ENCODE data around the gene PIK3R6.

Gene PIK3R6

DNA sequence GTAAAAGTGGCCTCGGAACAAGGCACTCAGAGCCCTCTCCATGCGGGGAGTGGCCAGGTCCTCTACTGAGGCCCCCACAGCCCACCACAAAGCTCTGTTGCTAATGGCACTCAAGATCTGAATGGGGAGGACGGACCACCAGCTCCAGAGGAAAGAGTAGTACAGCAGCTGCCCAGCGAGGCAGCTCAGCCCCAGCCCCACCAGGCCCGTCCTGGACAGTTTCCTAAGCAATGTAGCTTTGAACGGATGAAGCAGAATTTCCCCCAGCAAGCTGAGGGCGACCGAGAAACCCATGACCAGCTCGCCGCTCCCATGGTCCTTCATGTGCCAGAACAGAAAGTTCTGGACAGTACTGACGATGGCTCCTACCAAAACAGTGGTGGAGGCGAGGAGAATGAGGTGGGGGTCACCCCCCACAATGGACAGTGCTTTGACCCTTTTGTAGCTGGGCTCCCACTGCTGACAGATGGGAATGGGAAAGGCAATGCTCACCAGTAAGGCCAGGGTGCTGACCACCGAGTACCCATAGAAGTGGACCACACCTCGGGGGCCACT is 69.8 kb downstream of the PIK3R6 start:
- DNase-seq (no peak), ATAC-seq (no peak)

DNA sequence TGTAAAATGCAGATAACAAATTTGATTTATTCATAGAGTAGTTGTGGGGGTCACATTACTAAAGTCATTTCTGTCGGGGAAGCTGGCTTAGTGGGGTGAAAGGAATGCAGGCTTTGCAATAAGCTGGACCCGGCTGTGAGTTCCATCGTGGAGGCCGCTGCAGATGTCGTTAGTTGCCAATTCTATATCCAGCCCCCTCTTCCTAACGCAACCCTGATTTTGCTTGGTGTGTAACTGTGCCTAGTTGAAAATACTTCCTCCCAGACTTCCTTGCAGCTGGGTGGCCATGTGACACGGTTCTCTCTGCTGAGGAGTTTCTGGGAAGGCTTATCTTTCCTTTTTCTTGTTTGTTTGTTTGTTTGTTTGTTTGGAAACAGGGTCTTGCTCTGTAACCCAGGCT is 72.8 kb downstream of the PIK3R6 start:
- DNase-seq, result no peak
- ATAC-seq, result no peak

DNA sequence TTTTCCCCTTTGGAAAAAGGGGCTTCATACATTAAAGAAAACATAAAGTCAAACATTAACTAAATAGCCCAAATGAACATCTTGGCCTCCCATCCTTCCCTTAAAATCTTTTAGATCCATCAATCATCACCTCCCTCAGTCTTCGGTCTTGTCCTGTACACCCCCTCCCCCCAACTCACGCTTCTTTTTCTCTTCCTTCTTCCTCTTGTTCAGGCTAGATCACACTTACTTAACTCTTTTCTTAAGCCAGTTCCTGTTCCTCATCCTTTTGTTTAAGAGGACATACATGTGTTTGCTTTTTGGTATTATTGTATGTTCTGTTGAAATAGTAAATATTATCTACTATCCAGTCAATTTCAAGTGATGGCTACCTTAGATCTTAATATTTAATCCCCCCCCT is 73.8 kb downstream of the PIK3R6 start:
- ATAC-seq, result no peak
- no peak for DNase-seq

DNA sequence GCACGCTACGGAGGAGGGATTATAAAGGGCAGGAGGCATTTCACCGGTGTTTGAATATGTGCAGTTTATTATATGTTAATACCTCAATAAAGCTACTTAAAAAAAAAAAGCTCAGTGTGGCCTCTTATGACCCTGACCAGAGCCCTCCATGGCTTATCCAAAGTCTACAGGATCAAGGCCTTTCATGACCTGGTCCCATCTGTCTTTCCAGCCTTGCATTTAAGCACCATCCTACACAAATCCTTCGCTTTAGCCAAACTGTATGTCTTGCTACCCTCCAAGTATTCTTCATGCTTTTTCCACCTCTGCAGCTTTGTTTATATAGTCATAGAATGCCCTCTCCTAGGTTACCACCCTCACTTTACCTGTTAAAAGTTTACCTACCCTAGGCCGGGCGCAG is 74.8 kb downstream of the PIK3R6 start:
- DNase-seq, result no peak
- no peak for ATAC-seq

DNA sequence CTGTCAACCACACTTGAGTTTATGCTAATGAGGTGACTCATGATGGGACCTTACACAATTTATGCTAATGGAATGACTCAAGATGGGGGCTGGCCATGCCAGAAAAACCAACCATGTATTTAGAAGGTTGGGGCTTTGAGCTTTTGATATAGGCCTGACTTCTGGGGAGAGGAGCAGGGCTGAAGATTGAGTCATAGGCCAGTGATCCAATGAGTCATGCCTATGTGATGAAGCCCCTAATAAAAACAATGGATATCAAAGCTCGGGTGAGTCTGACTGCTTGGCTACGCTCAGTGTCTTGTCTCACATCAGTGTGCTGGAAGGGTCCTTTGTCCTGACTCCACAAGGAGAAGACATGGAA is 75.6 kb downstream of the PIK3R6 start:
- ATAC-seq (peak; percentile 77), DNase-seq (no peak)

DNA sequence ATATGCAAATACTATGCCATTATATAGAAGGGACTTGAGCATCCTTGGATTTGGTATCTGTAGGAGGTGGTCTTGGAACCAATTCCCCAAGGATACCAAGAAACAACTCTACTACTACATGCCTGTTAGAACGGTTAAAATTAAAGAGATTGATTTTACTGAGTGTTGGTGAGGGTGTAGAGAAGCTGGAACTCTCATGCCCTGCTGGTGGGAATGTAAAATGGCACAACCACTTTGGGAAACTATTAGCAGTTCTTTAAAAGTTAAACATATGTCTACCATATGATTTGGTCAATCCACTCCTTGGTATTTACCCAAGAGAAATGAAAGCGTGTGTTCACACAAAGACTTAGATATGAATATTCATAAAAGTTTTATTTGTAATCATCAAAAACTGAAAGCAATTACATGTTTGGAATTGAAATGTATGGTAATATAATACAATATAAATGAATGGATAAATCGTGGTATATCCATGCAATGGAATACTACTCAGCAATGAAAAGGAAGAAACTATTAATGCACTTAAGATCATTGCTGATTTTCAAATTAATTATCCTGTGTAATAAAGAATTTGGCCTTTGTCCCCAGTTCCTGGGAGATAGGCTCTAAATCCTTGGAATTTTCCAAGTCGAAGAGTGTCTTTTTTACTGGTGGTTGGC is 76.1 kb downstream of the PIK3R6 start:
- DNase-seq (no peak), ATAC-seq (no peak)

DNA sequence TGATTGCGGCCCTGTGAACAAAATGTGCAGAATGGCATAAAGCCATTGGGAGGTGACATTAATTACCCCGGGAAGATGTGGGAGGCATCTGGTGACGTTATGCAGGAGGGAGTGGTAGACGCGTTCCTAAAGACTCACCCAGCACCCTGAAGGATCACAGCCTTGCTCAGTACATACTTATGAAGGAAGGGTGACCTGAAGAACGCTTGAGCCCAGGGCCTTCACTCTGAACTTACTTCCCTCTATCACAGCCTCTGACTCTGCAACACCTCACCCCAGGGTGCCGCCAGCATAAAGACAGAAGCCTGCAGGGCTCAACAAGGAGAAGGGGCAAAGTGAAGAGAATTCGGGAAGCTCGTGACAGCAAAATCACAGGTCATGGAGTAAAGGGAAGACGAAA is 77.7 kb downstream of the PIK3R6 start:
- ATAC-seq (no peak), DNase-seq (no peak)

DNA sequence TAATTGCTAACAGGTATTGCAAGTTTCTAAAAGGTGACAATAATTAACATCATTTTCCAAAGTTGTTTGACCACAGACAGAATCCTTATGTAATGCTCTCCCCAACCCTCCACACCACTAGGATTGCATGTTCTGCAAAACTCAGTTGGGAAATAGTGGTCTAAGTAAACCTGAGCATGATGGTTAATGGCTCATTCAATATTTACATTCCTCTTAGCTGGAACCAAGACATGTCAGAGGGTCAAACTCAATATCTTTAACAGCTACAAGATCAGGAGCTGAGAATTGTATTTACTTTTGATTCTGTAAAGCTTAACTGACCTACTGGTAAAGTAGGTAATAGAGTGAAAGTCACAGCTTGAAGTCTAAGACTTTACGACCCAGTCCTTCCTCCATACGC is 78.5 kb downstream of the PIK3R6 start:
- ATAC-seq, result no peak
- DNase-seq, result no peak

DNA sequence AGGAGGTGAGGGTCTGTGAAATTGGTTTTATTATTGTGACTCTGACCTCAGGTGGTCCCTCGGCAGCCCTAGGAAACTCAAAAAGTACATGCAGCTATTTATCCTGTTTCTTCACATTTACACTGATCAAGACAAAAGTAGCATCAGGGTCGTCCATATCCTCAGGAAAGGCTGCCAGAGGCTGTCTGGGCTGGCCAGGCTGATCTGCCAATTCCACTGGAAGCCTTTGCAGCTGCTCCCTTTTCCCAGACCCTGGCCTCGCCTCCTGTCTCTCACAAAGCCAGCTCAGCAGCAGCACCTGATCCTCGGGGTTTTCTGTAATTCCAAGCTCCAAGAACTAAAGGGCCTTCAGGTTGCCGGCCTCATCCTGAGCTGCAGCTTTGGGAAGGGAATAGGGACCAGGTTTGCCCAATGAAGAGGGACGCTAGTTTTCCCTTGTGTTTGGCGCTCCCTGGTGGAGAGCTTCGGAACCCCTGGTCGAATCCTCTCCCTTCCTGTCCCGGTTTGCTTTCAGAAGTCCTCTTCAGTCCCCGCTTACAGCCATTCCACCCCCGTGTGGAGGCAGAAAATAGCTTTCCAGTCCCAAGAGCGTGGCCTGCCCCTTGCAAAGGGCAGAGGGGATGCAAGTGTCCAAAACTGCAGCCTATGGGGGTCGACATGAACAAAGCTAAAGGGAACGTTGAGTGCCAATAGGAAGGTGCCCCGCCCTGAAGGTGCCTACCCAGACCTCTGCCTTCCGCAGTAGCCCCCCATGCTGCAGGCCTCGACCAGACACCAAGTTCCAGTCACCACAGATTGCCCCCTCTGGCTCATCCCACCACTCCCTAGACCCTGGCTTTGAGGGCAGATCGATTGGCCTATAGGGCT is 81.7 kb downstream of the PIK3R6 start:
- ATAC-seq, result no peak
- peak; percentile 81 for DNase-seq

DNA sequence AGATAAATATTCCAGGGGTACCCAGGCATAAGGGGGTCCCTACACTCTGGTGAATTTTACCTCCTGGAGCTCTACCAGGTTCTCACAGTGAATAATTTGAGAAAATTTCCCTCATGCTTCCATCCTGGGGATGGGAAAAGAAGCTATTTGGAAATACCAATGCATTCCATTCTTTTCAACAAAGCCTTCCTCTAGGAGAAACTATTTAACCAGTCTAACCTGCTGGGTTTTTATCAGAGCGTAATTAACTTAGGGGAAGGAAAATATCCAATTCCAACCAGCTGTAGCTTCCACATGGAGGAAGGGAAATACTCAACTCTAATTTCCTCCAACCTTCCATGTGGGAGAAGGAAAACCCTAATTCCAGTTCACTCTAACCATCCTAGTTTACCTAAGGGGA is 85.3 kb downstream of the PIK3R6 start:
- ATAC-seq (no peak), DNase-seq (no peak)

DNA sequence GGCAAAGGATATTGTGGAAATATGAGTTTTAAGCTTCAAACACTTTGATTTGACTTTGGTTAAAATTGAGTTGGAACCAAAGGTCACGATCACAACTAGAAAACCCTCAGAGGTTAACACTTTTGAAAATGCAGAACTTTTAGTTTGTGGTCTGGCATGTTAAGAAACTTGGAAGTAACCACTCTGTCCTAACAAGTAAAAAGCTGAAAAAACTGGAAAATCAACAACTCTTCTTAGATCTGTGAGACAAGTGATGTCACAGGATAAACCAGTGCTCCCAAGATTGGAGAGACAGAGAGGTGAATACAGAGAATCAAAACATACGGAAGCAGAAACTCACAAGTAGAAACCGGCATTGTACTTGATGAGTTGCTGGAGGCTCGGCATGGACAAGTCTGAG is 85.7 kb downstream of the PIK3R6 start:
- DNase-seq, result no peak
- ATAC-seq, result no peak

DNA sequence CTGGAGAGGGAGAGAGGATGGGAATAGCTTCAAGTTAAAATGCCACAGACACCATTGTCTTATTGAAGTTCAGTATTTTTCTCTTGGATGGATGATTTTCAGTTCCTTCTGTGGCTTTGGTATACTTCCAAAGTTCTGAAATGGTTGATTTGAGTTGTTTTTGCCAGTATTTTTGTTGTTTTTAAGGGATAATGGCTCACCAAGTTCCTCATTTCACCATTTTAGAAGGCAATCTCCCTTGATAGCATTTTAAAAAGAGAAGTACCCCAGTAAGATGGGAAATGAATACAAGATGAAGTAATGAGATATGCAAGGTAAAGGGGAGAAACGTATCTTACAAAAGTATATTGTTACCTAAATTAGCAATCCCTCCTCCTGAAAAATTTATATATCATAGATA is 90.6 kb downstream of the PIK3R6 start:
- ATAC-seq (no peak), DNase-seq (no peak)

DNA sequence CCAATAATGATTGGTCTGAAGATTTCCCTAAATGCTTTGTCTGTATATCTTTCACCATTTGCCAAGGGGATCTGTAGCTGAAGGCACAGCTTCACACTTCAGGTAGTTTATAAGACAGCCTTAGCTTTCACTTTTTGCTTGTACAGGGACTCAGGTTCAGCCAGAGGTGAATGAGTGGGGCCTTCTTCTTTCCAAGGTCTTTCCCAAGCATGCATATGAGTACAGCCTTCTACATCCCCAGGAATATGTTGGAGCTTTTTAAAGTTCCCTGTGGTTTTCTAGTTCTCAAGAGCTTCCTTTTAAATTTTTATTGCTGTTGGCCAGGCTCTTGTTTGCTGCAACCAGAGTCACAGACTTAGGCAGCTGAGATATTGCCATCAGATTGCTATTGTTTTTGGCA is 91.2 kb downstream of the PIK3R6 start:
- DNase-seq (no peak), ATAC-seq (no peak)

DNA sequence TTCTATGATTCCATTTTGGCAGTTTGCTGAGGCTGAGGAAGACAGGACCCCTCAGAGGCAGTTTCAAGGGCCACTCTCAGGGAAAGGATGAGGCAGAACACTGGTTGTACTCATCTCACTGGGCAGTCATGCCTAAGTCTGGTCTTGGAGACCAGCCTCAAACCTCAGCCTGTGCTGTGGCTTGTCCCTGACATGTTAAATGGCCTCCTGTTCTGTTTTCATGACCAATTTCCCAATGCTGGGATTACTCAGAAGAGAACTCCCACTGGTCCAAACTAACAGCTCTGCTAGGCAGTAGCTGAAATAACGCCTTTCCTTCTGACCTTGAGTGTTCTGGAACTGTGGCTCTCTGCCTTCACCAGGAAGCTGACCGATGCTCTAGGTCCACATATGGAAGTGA is 100.7 kb downstream of the PIK3R6 start:
- no peak for ATAC-seq
- no peak for DNase-seq

DNA sequence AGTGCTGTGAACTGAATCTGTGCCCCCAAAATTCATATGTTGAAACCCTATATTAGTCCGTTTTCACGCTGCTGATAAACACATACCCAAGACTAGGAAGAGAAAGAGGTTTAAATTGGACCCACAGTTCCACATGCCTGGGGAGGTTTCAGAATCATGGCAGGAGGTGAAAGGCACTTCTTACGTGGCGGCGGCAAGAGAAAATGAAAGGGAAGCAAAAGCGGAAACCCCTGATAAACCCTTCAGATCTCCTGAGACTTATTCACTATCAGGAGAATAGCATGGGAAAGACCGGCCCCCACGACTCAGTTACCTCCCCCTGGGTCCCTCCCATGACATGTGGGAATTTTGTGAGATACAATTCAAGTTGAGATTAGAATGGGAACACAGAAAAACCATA is 105.5 kb downstream of the PIK3R6 start:
- ATAC-seq, result no peak
- no peak for DNase-seq

DNA sequence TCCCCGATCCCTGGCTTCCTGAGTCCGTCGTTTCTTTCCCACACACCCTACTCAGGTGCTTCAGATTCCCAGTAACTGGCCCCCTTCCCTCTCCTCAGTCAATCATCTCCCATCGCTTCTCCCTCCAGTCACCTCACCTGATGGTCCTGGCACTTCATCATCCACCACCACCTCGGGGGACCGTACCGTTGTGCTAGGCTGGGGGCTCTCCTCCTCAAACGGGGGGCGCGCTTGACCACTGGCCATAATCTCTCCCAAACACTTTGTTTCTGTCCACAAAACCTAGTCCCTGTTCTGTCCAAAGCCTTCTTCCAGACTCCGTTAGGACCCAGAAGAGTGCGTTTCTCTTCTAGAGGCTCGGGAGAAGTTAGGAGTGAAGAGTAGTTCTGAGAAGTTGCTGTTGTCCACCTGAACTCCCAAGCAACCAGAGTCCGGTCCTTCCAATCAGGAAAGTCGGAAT is 109.3 kb downstream of the PIK3R6 start, which contains the start of gene SPDYE4:
TSS of gene SPDYE4 (minus strand) at position 410 of the 460 bp plus-strand sequence. CDS start at position 246, 164 bp downstream.
- ATAC-seq (no peak), DNase-seq (no peak)

DNA sequence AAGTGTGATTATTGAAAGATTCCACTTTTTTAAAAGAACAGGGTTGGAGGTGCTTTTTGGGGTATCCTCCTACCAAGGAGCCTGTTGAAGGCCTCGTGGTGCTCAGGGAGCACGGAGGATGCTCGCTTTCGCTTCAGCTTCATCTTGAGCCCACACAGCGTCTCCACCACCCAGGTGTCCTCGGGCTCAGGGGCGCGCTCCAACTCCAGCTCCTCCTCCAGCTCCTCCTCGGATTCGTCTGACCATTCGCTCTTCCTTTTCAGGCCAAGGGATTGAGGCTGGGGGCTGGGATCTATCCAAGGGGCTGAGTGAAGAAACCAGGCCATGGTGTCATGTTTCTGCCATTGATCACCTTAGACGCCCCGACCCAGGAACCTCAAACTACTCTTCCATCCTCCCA is 110.3 kb downstream of the PIK3R6 start:
- ATAC-seq, result no peak
- DNase-seq, result no peak

DNA sequence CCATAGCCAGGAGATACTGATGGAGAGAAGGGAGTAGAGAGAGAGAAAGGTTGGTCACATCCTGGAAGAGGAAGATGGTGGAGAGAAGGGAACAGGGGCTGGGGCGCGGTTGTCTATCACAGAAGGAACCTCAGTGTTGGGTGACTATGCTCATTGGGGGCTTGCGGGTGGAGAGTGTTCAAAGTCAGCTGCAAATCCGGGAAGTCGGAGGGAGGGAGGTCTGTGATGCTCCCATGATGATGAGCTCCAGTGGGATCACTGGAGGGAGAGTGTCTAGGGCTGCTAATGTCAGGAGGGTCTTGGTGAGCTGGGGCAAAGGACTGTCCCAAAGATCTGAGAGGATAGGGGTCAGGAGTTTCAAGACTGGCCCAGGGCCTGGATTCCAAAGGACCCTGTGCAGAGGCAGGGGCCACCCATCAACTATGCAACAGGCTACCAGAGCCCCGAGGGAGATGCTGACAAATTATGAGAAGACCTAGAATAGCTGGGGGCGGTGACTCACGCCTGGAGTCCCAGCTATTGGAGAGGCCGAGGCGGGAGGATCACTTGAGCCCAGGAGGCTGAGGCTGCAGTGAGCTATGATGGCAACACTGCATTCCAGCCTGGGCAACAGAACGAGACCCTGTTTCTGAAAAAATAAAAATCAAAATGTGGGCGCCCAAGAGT is 111.8 kb downstream of the PIK3R6 start:
- no peak for ATAC-seq
- no peak for DNase-seq

DNA sequence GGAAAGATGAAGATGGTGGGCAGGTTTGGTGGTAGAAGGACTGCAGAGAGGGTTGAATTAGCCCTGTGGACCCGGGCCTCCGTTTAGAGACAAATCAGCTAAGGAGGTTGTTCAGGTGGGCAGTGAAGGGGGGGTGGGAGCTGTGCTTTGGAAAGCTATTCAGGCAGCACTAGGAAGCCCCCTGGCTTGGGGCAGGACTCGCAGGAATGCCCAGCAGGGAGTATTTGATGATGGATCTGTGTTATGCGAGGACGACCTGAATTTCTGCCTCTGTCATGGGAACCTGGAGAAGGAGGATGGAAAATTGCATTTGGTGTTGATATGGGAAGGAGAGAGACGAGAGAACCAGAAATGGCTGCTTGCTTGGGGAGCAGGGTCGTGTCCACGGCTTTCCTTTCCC is 112.6 kb downstream of the PIK3R6 start:
- ATAC-seq (no peak), DNase-seq (no peak)

DNA sequence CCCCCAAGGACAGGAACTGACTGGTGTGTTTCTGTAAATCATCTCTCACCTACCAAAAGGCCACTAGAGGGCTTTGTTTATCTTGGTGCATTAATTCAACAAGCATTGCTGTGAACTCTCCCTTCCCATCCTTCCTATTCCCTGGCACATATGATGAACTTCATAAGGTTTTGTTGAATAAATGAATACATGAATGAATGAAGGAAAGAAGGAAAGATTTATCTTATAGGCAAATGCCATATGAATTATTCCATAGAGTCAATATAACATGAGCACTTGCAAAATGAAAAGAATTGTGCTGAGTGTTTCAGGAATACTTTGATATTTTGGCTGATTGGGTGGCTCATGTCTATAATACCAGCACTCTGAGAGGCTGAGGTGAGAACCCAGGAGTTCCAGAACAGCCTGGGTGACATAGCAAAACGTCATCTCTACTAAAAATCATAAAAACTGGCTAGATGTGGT is 113.5 kb downstream of the PIK3R6 start:
- DNase-seq, result no peak
- no peak for ATAC-seq

DNA sequence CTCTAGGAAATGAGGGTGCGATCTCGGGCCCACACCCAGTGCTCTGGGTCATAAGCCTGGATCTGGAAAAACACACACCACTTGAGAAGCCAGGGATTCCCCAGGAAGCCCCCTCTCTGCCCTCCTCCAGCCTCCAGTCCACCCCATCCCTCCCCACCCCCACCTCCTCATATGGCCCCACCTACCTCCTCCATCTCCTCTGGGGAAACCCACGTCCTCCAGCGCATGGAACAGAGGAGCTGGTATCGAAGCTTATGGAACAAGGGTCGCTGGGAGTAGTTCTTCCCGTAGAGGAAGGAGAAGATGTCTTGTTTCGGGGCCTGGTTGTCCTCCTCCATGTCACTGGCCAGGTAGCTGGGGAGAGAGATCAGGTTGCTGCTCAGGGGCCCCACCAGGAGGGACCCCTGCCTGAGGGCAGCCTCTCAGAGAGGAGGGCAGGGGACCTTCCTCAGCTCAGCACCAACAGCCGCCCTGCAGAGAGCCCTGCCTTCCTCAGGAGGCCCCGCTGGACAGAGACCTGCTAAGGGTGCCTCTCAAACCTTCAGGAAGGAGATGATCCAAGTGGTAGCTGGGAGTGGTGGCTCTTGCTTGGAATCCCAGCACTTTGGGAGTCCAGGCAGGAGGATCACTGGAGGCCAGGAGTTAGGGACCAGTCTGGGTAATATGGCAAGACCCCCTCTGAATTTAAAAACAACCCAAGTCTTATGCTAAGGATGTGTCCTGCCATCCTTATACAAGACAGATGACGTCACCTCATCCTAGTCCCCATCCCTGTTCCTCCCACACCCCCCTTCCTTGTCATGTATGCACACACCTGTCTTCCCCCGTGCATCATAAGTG is 114.1 kb downstream of the PIK3R6 start:
- no peak for DNase-seq
- ATAC-seq, result no peak

All from stimulated activated naive CD8-positive, alpha-beta T cell treated with anti-CD3 and anti-CD28 coated beads, Interleukin-15, Interleukin-2, amounts not matched to agents 100 U/mL and 50 U/mL, for 24 hours (primary cell).